Vagina (tissue), 2 donors: ENCODE measurements around the gene MRPL39.

Source experiments
- POLR2AphosphoS5 ChIP-seq, 2 donors: sonication (generic); formaldehyde crosslinking; IDR thresholded peaks; one replicate each; pipeline ENCODE4 v1.9.0; 2017; ENCODE audit warnings: antibody characterized with exemption in 2 of 2, mild to moderate bottlenecking in 2 of 2, low read depth in 1 of 2; ENCODE audit not compliant: insufficient read depth in 1 of 2
- TF ChIP-seq, protein P1 (sequence below), 3 experiments: fragments of 450-650 bp in 2 of 3; fragments of 200-600 bp in 1 of 3; sonication (generic) in 1 of 3; IDR thresholded peaks; one replicate each; pipeline ENCODE4 v1.5.1; 2017 to 2019; ENCODE audit warnings: antibody characterized with exemption in 3 of 3, mild to moderate bottlenecking in 2 of 3, moderate library complexity in 2 of 3

DNA sequence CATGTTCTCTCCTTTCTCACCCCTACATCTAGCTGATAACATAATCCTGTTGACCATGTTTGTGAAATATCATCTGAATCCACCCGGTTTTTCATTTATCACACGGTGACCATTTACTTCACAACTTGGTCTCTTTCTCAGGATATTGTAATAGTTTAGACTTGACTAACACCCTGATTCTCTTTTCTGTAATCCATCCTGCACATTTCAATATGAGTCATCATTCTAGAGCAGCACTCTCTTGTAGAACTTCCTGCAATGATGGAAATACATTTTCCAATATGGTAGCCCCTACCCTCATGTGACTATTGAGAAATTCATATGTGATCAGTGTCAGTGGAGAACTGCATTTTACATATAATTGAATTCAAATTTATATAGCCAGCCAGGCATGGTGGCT is 29.4 kb upstream of the MRPL39 start:
- TF ChIP-seq POLR2AphosphoS5 (IDR thresholded peaks at IDR 0.05; ENCODE audit: insufficient read depth in 1 of 2, low read depth in 1 of 2): no peak
- TF ChIP-seq, protein P1, sequence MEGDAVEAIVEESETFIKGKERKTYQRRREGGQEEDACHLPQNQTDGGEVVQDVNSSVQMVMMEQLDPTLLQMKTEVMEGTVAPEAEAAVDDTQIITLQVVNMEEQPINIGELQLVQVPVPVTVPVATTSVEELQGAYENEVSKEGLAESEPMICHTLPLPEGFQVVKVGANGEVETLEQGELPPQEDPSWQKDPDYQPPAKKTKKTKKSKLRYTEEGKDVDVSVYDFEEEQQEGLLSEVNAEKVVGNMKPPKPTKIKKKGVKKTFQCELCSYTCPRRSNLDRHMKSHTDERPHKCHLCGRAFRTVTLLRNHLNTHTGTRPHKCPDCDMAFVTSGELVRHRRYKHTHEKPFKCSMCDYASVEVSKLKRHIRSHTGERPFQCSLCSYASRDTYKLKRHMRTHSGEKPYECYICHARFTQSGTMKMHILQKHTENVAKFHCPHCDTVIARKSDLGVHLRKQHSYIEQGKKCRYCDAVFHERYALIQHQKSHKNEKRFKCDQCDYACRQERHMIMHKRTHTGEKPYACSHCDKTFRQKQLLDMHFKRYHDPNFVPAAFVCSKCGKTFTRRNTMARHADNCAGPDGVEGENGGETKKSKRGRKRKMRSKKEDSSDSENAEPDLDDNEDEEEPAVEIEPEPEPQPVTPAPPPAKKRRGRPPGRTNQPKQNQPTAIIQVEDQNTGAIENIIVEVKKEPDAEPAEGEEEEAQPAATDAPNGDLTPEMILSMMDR (IDR thresholded peaks at IDR 0.05): no peak
